Adrenal gland (tissue), 5 donors: Measurements from ENCODE around the gene RIMS3.

Experiments used
- CTCF ChIP-seq, 6 experiments: fragments of 450-650 bp in 4 of 6; fragments of 200-600 bp in 2 of 6; sonication (generic) in 1 of 6; IDR thresholded peaks; 1 replicate in 5 of 6; 2 replicates in 1 of 6; pipeline versions ENCODE4 v1.5.1 to v1.8.0; 2016 to 2021; ENCODE audit warnings: antibody characterized with exemption in 6 of 6, mild to moderate bottlenecking in 2 of 6, moderate library complexity in 1 of 6
- POLR2A ChIP-seq, 2 donors: fragments of 450-650 bp; IDR thresholded peaks; one replicate each; pipeline ENCODE4 v1.6.1; 2017; ENCODE audit warnings: antibody characterized with exemption in 2 of 2, mild to moderate bottlenecking in 2 of 2, moderate library complexity in 1 of 2
- donor health status: DM: no; HTN: no; CAD: no.

GRCh38 chr1:40687059-40687458 lies 21.6 kb upstream of the RIMS3 start:
- no peak for TF ChIP-seq CTCF (IDR thresholded peaks at IDR 0.05)
- TF ChIP-seq POLR2A (IDR thresholded peaks at IDR 0.05) = no peak
